CD1c-positive myeloid dendritic cell (primary cell): ENCODE results near the gene MUC12.
"Not testable (repeated sequence)": the region's sequence is repeated elsewhere in the genome, so short reads cannot be mapped to it uniquely, and the experiment has no call there.

Experiments
- DNase-seq: peaks from one replicate; pipeline ENCODE4 v3.0.0-alpha.2; 2016; ENCODE audit errors: extremely low spot score

Gene MUC12

DNA sequence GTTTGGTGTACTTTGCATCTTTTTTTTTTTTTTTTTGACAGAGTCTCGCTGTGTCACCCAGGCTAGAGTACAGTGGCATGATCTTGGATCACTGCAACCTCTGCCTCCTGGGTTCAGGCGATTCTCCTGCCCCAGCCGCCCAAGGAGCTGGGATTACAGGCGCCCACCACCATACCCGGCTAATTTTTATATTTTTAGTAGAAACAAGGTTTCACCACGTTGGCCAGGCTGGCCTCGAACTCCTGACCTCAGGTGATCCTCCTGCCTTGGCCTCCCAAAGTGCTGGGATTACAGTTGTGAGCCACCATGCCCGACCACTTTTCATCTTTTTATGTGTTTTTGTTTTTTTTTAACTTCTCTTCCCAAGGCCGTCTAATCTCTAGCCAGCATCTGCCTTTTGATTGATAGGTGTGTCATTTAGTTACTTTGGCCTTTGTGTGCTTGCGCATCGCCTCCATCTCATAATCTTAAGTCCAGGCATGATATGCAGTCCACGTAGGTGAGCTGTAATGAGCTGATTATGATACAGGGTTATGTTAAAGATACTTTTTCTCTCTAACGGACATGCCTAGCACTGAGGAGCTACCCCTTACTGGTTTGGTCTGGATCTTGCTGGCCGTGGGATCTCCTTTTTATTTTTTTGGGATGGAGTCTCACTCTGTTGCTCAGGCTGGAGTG is 15.0 kb downstream of the MUC12 start:
- not testable (repeated sequence) for DNase-seq

DNA sequence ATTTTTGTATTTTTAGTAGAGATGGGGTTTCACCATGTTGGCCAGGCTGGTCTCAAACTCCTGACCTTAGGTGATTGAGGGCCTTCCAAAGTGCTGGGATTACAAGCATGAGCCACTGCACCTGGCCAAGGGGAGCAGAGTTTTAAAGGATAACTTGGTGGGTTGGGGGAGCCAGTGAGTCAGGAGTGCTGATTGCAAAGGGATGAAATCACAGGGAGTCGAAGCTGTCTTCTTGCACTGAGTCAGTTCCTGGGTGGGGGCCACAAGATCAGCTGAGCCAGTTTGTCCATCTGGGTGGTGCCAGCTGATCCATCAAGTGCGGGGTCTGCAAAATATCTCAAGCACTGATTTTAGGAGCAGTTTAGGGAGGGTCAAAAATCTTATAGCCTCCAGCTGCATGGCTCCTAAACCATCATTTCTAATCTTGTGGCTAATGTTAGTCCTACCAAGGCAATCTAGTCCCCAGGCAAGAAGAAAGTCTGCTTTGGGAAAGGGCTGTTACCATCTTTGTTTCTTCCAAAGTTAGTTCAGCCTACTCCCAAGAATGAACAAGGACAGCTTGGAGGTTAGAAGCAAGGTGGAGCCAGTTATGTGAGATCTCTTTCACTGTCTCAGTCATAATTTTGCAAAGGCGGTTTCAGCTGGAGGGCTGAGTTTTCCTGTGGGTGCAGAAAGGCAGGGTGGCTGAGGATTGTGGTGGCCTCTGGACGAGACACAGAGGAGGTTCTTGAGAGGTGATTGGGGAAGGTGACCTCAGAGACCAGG is 15.8 kb downstream of the MUC12 start:
- not testable (repeated sequence) for DNase-seq

DNA sequence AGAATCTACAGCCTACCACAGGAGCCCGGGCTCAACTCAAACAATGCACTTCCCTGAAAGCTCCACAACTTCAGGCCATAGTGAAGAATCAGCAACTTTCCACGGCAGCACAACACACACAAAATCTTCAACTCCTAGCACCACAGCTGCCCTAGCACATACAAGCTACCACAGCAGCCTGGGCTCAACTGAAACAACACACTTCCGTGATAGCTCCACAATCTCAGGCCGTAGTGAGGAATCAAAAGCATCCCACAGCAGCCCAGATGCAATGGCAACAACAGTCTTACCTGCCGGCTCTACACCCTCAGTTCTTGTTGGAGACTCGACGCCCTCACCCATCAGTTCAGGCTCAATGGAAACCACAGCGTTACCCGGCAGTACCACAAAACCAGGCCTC is 22.3 kb downstream of the MUC12 start:
- DNase-seq, result no peak

DNA sequence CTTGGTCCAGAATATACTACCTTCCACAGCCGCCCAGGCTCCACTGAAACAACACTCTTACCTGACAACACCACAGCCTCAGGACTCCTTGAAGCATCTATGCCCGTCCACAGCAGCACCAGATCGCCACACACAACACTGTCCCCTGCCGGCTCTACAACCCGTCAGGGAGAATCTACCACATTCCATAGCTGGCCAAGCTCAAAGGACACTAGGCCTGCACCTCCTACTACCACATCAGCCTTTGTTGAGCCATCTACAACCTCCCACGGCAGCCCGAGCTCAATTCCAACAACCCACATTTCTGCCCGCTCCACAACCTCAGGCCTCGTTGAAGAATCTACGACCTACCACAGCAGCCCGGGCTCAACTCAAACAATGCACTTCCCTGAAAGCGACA is 22.9 kb downstream of the MUC12 start:
- not testable (repeated sequence) for DNase-seq

DNA sequence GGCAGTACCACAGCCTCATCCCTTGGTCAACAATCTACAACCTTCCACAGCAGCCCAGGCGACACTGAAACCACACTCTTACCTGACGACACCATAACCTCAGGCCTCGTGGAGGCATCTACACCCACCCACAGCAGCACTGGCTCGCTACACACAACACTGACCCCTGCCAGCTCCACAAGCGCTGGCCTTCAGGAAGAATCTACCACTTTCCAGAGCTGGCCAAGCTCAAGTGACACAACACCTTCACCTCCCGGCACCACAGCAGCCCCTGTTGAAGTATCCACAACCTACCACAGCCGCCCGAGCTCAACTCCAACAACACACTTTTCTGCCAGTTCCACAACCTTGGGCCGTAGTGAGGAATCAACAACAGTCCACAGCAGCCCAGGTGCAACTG is 25.3 kb downstream of the MUC12 start:
- DNase-seq, result not testable (repeated sequence)

DNA sequence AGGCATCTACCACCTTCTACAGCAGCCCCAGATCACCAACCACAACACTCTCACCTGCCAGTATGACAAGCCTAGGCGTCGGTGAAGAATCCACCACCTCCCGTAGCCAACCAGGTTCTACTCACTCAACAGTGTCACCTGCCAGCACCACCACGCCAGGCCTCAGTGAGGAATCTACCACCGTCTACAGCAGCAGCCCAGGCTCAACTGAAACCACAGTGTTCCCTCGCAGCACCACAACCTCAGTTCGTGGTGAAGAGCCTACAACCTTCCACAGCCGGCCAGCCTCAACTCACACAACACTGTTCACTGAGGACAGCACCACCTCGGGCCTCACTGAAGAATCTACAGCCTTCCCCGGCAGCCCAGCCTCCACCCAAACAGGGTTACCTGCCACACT is 29.2 kb downstream of the MUC12 start:
- DNase-seq, result not testable (repeated sequence)

DNA sequence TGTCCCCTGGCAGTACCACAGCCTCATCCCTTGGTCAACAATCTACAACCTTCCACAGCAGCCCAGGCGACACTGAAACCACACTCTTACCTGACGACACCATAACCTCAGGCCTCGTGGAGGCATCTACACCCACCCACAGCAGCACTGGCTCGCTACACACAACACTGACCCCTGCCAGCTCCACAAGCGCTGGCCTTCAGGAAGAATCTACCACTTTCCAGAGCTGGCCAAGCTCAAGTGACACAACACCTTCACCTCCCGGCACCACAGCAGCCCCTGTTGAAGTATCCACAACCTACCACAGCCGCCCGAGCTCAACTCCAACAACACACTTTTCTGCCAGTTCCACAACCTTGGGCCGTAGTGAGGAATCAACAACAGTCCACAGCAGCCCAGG is 30.0 kb downstream of the MUC12 start:
- not testable (repeated sequence) for DNase-seq

DNA sequence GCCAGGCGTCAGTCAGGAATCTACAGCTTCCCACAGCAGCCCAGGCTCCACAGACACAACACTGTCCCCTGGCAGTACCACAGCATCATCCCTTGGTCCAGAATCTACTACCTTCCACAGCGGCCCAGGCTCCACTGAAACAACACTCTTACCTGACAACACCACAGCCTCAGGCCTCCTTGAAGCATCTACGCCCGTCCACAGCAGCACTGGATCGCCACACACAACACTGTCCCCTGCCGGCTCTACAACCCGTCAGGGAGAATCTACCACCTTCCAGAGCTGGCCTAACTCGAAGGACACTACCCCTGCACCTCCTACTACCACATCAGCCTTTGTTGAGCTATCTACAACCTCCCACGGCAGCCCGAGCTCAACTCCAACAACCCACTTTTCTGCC is 30.7 kb downstream of the MUC12 start:
- DNase-seq, result not testable (repeated sequence)

DNA sequence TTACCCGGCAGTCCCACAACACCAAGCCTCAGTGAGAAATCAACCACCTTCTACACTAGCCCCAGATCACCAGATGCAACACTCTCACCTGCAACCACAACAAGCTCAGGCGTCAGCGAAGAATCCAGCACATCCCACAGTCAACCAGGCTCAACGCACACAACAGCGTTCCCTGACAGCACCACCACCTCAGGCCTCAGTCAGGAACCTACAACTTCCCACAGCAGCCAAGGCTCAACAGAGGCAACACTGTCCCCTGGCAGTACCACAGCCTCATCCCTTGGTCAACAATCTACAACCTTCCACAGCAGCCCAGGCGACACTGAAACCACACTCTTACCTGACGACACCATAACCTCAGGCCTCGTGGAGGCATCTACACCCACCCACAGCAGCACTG is 33.0 kb downstream of the MUC12 start:
- not testable (repeated sequence) for DNase-seq

DNA sequence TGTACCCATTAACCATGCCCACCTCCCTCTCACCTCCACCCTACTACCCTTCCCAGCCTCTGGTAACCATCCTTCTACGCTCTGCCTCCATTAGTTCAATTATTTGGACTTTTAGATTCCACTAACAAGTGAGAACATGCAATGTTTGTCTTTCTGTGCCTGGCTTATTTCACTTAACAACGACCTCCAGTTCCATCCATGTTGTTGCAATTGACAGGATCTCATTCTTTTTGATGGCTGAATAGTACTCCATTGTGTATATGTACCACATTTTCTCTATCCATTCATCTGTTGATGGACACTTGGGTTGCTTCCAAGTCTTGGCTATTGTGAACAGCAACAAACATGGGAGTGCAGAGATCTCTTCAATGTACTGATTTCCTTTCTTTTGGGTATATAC is 38.0 kb downstream of the MUC12 start:
- DNase-seq, result not testable (repeated sequence)

DNA sequence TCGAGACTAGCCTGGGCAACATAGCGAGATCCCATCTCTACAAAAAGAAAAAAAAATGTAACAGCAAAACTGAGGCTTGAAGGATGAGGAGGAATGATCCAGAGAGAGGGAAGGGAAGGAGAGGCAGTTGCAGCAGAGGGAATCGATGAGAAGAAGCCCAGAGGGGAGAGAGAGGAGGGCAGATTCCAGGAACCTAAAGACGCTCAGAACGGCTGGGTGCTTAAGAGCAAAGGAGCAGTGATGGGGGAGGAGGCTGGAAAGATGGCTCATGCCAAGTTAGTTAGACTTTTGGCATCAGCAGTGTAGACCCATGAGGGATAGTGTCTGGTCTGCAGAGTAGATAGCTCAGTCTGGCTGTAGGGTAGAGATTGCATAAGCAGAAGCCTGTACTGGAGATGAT is 40.3 kb downstream of the MUC12 start:
- no peak for DNase-seq

DNA sequence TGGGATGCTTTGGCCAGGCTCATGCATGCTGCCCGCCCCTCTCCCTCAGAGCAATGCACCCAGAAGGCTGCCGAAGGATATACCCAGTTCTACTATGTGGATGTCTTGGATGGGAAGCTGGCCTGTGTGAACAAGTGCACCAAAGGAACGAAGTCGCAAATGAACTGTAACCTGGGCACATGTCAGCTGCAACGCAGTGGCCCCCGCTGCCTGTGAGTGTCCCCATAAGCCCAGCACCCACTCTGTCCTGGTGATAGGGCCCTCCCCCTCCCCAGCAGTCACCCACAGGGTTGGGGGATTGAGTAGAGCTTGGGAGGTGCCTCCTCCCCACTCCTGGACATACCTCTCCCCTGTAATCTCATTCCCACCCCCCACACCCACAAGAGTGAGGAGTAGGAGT is 43.6 kb downstream of the MUC12 start:
- DNase-seq, result no peak

DNA sequence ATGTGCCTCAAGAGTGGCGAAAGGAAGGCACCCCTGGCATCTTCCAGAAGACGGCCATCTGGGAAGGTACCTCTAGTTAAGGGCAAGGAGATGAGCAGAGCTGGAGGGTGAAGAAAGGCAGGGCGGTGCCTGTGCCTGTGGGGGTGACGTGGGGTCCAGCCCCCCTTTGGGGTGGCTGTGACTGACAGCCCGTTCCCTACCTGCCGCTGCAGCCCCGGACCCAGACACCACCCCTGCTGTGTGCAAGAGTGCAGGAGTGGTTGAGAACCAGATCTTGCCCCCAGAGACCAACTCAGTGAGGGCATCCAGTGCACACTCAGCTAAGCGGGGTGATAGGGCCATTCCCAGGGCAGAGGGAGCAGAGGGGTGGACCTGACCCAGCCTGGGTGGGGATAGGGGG is 46.3 kb downstream of the MUC12 start:
- no peak for DNase-seq

DNA sequence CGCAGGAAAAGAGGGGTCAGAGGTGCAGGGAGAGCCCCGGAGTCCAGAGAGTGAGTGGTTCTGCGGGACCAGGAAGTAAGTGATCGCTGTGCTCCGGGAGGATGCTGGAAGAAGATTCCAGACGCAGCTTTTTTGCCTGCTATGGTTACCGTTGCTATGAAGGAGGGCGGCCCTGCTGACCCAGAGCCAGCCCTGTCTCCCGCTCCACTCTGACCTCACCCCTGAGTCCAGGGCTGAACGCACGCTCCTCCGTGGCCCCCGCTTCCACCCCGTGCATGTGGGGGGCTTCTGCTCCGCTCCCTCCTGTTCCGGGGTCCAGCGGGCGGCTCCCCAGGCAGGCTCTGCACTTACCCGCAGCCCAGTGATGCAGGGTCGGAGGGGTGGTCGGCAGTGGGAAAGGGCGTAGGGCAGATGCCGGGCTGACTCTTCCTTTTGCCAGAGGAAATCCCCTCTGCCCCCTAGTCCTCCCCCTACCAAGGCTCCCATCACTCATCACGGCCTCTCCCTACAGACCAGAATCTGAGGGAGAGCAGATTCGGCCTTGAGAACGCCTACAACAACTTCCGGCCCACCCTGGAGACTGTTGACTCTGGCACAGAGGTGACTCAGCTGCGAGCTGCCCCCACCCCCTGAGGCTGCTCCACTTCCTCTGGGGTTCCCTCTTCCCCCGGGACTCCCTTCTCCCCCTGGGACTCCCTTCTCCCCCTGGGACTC is 47.9 kb downstream of the MUC12 start:
- peak; percentile 93 for DNase-seq

DNA sequence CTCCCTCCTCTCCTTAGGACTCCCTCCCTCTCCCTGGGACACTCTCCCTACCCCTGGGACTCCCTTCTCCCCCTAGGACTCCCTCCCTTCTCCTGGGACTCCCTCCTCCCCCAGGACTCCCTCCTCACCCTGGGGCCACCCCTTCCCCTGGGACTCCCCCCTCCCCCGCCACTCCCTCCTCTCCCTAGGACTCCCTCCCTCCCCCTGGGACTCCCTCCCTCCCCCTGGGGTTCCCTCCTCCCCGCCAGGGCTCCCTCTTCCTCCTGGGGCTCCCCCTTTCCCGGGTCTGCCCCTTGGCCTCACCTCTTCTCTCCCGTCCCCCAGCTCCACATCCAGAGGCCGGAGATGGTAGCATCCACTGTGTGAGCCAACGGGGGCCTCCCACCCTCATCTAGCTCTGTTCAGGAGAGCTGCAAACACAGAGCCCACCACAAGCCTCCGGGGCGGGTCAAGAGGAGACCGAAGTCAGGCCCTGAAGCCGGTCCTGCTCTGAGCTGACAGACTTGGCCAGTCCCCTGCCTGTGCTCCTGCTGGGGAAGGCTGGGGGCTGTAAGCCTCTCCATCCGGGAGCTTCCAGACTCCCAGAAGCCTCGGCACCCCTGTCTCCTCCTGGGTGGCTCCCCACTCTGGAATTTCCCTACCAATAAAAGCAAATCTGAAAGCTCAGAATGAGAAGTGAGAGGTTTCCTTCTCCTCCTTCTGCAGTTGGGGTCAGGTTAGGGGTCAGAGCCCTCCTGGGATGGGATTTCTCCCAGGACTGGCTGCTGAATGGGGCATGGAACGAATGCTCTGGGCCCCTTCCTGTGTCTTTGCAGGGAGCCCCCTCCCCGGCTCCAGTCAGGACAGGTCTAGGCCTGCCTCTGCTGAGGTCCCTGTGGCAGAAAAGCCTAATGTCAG is 49.2 kb downstream of the MUC12 start:
- peak; percentile 52 for DNase-seq

DNA sequence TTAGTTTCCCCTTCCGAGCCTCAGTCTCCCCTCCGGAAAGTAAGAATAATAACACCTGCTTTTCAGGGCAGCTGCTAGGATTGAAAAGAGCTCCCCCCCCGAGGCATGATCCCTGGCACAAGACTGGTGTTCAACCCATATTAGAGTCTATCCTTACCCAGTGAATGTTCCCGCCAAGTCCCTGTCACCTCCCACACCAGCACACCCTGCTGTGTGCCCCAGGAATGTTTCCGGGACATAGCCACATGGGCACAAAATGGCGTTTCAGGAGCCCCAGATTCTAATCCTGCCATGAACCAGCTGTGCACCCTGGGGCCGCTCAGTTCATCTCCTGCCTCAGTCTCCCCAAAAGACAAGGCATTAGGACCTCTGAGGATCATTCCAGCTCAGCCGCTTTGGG is 51.1 kb downstream of the MUC12 start:
- DNase-seq, result no peak

DNA sequence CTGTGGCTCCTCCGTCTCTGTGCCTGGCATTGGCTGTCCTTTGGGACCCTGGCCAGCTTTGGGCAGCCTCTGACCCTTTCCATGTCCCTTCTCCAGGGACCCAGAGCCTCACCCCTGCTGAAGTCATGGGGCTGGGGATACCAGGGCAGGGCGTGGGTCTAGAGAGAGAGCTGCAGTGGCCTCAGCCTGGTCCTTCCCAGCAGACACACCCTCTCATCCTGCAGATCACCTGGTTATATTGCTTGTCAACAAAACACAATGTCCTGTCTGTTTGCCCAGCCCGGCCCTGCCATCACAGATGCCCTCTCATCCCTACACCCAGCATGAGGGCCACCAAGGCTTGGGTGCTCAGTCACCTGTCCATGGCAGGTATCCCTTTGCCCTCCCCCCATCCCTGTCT is 52.3 kb downstream of the MUC12 start:
- no peak for DNase-seq

DNA sequence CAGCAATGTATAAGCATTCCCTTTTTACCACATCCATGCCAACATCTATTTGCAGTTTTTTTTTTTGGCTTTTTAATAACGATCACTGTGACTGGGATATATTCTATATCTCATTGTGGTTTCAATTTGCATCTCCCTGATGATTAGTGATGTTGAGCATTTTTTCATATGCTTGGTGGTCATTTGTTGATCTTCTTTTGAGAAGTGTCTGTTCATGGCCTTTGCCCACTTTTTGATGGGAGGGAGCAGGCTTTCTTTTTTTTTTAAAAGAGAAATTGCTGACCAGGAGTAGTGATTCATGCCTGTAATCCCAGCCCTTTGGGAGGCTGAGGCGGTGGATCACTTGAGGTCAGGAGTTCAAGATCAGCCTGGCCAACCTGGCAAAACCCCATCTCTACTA is 54.5 kb downstream of the MUC12 start:
- DNase-seq, result no peak

DNA sequence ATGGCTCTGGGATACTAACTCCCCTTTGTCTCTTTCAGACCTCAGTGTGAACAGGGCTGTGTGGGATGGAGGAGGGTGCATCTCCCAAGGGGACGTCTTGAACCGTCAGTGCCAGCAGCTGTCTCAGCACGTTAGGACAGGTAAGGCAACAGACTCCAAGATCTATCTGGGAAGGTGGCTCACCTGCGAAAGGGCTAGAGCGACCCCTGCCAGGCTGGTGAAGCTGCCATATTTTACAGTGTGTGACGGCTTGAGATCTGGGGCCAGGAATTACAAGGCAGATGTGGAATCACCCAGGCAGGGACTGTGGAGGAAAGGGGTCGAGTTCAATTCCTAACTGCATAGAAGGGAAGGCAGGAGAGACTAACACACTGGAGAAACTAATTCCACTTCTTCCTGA is 61.7 kb downstream of the MUC12 start:
- DNase-seq, result no peak

DNA sequence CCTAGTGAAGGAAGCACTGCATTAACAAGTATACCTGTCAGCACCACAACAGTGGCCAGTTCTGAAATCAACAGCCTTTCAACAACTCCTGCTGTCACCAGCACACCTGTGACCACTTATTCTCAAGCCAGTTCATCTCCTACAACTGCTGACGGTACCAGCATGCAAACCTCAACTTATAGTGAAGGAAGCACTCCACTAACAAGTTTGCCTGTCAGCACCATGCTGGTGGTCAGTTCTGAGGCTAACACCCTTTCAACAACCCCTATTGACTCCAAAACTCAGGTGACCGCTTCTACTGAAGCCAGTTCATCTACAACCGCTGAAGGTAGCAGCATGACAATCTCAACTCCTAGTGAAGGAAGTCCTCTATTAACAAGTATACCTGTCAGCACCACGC is 66.6 kb downstream of the MUC12 start:
- DNase-seq, result no peak

DNA sequence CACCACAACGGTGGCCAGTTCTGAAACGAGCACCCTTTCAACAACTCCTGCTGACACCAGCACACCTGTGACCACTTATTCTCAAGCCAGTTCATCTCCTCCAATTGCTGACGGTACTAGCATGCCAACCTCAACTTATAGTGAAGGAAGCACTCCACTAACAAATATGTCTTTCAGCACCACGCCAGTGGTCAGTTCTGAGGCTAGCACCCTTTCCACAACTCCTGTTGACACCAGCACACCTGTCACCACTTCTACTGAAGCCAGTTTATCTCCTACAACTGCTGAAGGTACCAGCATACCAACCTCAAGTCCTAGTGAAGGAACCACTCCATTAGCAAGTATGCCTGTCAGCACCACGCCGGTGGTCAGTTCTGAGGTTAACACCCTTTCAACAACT is 71.9 kb downstream of the MUC12 start:
- DNase-seq, result not testable (repeated sequence)

DNA sequence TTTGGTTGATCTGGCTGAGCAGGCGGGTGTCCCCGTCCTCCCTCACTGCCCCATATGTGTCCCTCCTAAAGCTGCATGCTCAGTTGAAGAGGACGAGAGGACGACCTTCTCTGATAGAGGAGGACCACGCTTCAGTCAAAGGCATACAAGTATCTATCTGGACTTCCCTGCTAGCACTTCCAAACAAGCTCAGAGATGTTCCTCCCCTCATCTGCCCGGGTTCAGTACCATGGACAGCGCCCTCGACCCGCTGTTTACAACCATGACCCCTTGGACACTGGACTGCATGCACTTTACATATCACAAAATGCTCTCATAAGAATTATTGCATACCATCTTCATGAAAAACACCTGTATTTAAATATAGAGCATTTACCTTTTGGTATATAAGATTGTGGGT is 89.0 kb downstream of the MUC12 start:
- DNase-seq, result peak; percentile 47
